ENCODE results near the gene SMIM41. TPM values are rescaled to one million over a fixed set of nuclear protein-coding genes. Genes with fewer than 3 reads are reported as not detected.

The SMIM41 gene
- total and polyA plus RNA-seq, 10 of the 15 experiments (the other 5 are each of a cell fraction or from before 2014, with no cell fraction given), result not detected

- Histone ChIP-seq H4K20me1 (ENCODE audit: control insufficient read depth, insufficient read depth) (no peaks in the 10 kb centered on the region), H2AFZ (ENCODE audit: control insufficient read depth, low read depth, low read length) (no peak overlapping the region), H3K27ac (ENCODE audit: control insufficient read depth, insufficient read depth) (no peak overlapping the region), H3K9ac (ENCODE audit: control insufficient read depth, insufficient read depth, low read length) (no peak overlapping the region), H3K4me3 (no peak overlapping the region), H3K4me2 (ENCODE audit: control insufficient read depth, insufficient read depth) (no peak overlapping the region), H3K79me2 (ENCODE audit: control insufficient read depth, insufficient read depth, low read length) (no peaks in the 10 kb centered on the region), H3K9me3 (replicated peaks; ENCODE audit: control insufficient read depth, insufficient read depth, low read length) (no peaks in the 10 kb centered on the region), H3K4me1 (ENCODE audit: control insufficient read depth, insufficient read depth, low read length) (no peaks in the 10 kb centered on the region), H3K27me3 (replicated peaks in 1 of 2; ENCODE audit: control insufficient read depth in 2 of 2, insufficient read depth in 2 of 2, low read length in 1 of 2) (peaks cover 0 to 1% of the 10 kb centered on the region in 2 experiments; a peak in 1 of 4 replicates), H3K36me3 (ENCODE audit: control insufficient read depth in 2 of 2, insufficient read depth in 2 of 2, low read length in 1 of 2) (no peaks in the 10 kb centered on the region)
- intact Hi-C loops (cut with micrococcal nuclease; ENCODE audit: unreplicated experiment) (no loop called here), in situ Hi-C loops (cut with MboI) (no loop called here)
- SMC1A ChIA-PET (ENCODE audit: uncharacterized antibody, unreplicated experiment), result interaction anchor here (0.8 kb wide), 1 partner anchor 105 kb away, joined by 3 read pairs; no protein-coding TSS in a partner anchor
- POLR2A ChIA-PET, result interaction anchor here (0.6 kb wide), 1 partner anchor 864 kb away, joined by 4 read pairs; no protein-coding TSS in a partner anchor
- RAD21 ChIA-PET (ENCODE audit: unreplicated experiment), result no interaction called here
- no peak for FAIRE-seq
- no TSS peak for BruUV-seq (replicated peaks)
- WGBS (ENCODE audit: insufficient coverage, insufficient replicate concordance, low lambda C conversion rate, missing lambda C conversion rate), result 63% methylated on average over 5 of the region's 5 CpGs
- TF ChIP-seq E2F4 (IDR thresholded peaks at IDR 0.05; ENCODE audit: low read depth, low read length) (no peak), ATF3 (IDR thresholded peaks at IDR 0.05; ENCODE audit: borderline replicate concordance, extremely low read depth, low read depth, low read length) (no peak), BRCA1 (IDR thresholded peaks at IDR 0.05; ENCODE audit: low read depth, low read length) (no peak)
- ATAC-seq, result no peak
- no peak for DNase-seq (ENCODE audit: low read depth, low spot score)
- CTCF ChIA-PET, result interaction anchor here (0.6 to 10.3 kb wide), 3 partner anchors 9 to 849 kb away, joined by 3 to 241 read pairs (median 6); no protein-coding TSS in a partner anchor
These were observed 51.2 kb downstream of the SMIM41 start for GRCh38 chr12:52130711-52131110.

GRCh38 chr12:52132754-52133161, 53.3 kb downstream of the SMIM41 start:
- no peak overlapping the region for H3K27ac ChIP-seq (ENCODE audit: control insufficient read depth, insufficient read depth)
- no peak overlapping the region for H3K4me3 ChIP-seq
- WGBS (ENCODE audit: insufficient coverage, insufficient replicate concordance, low lambda C conversion rate, missing lambda C conversion rate), result 12% methylated on average over 3 of the region's 3 CpGs
- H3K9me3 ChIP-seq (replicated peaks; ENCODE audit: control insufficient read depth, insufficient read depth, low read length), result no peaks in the 10 kb centered on the region
- H2AFZ ChIP-seq (ENCODE audit: control insufficient read depth, low read depth, low read length), result no peak overlapping the region
- no peak for ATAC-seq
- ChIA-PET CTCF (interaction anchor here (0.6 to 1.0 kb wide), 2 partner anchors 10 to 114 kb away, joined by 3 read pairs; no protein-coding TSS in a partner anchor), SMC1A (ENCODE audit: uncharacterized antibody, unreplicated experiment) (no interaction called here), RAD21 (ENCODE audit: unreplicated experiment) (no interaction called here), POLR2A (no interaction called here)
- intact Hi-C loops (cut with micrococcal nuclease; ENCODE audit: unreplicated experiment), result no loop called here
- no peak for FAIRE-seq
- no peak overlapping the region for H3K9ac ChIP-seq (ENCODE audit: control insufficient read depth, insufficient read depth, low read length)
- no peak for DNase-seq (ENCODE audit: low read depth, low spot score)
- in situ Hi-C loops (cut with MboI), result no loop called here
- peaks cover 1 to 2% of the 10 kb centered on the region in 2 experiments; a peak in 1 of 4 replicates for H3K27me3 ChIP-seq (replicated peaks in 1 of 2; ENCODE audit: control insufficient read depth in 2 of 2, insufficient read depth in 2 of 2, low read length in 1 of 2)
- H3K4me1 ChIP-seq (ENCODE audit: control insufficient read depth, insufficient read depth, low read length), result no peaks in the 10 kb centered on the region
- H3K79me2 ChIP-seq (ENCODE audit: control insufficient read depth, insufficient read depth, low read length), result no peaks in the 10 kb centered on the region
- H3K4me2 ChIP-seq (ENCODE audit: control insufficient read depth, insufficient read depth), result no peak overlapping the region
- H3K36me3 ChIP-seq (ENCODE audit: control insufficient read depth in 2 of 2, insufficient read depth in 2 of 2, low read length in 1 of 2), result no peaks in the 10 kb centered on the region
- no TSS peak for BruUV-seq (replicated peaks)
- H4K20me1 ChIP-seq (ENCODE audit: control insufficient read depth, insufficient read depth), result no peaks in the 10 kb centered on the region
- TF ChIP-seq RAD51 (IDR thresholded peaks at IDR 0.05) (no peak), PKNOX1 (IDR thresholded peaks at IDR 0.05) (no peak), POLR2AphosphoS2 (IDR thresholded peaks at IDR 0.05; ENCODE audit: low read depth, low read length) (no peak), BACH1 (IDR thresholded peaks at IDR 0.05; ENCODE audit: borderline replicate concordance) (no peak), CBFB (IDR thresholded peaks at IDR 0.05; ENCODE audit: low read depth) (no peak), SPI1 (IDR thresholded peaks at IDR 0.05; ENCODE audit: borderline replicate concordance, insufficient read depth, low read depth, low read length) (no peak)
